ENCODE results near the gene WDTC1. TPM values are rescaled to one million over a fixed set of nuclear protein-coding genes. Genes with fewer than 3 reads are reported as not detected.
"Not testable (repeated sequence)": the region's sequence is repeated elsewhere in the genome, so short reads cannot be mapped to it uniquely, and the experiment has no call there.

The WDTC1 gene
- total RNA-seq, result 10 to 100 TPM; 30.7 to 32.9 TPM
- total RNA-seq, result 54.3 to 59.1 reads per million in 2 donors

- H3K9me3 ChIP-seq (ENCODE audit: control insufficient read depth, low read length, poor library complexity, severe bottlenecking), result no peaks in the 10 kb centered on the region
- peaks cover 28% of the 10 kb centered on the region for H3K4me1 Mint-ChIP-seq
- no peaks in the 10 kb centered on the region for H3K27me3 Mint-ChIP-seq
- peak within 1 kb of the TSS; percentile 93 for H3K27ac Mint-ChIP-seq
- ATAC-seq (peak; percentile 96), DNase-seq (peak; percentile 96 to 99 (median 98))
- H3K36me3 Mint-ChIP-seq (ENCODE audit: low read depth), result peaks cover 5% of the 10 kb centered on the region
- peak within 1 kb of the TSS; percentile 99 for H3K4me3 Mint-ChIP-seq
These were observed at the start of gene WDTC1 for GRCh38 chr1:27234049-27234882. TSS of gene WDTC1 (plus strand) at chr1:27234632. CDS start at chr1:27261055, 26,423 bp downstream.

GRCh38 chr1:27184665-27185064 lies 49.8 kb upstream of the WDTC1 start:
- H3K36me3 Mint-ChIP-seq (ENCODE audit: low read depth); H3K4me1 Mint-ChIP-seq; H3K27me3 Mint-ChIP-seq; DNase-seq; H3K9me3 ChIP-seq (ENCODE audit: control insufficient read depth, low read length, poor library complexity, severe bottlenecking); H3K4me3 Mint-ChIP-seq; ATAC-seq; H3K27ac Mint-ChIP-seq: not testable (repeated sequence)

GRCh38 chr1:27192039-27192529 lies 42.3 kb upstream of the WDTC1 start:
- no peak overlapping the region for H3K4me3 Mint-ChIP-seq
- DNase-seq, result no peak

GRCh38 chr1:27193194-27193593 lies 41.2 kb upstream of the WDTC1 start:
- peaks cover 4% of the 10 kb centered on the region for H3K4me1 Mint-ChIP-seq
- H3K27ac Mint-ChIP-seq, result no peak overlapping the region
- peaks cover 10% of the 10 kb centered on the region for H3K27me3 Mint-ChIP-seq

More at GRCh38 chr1:27192039-27192529, 42.3 kb upstream of the WDTC1 start:
- no peaks in the 10 kb centered on the region for H3K4me1 Mint-ChIP-seq
- H3K36me3 Mint-ChIP-seq (ENCODE audit: low read depth), result peaks cover 2% of the 10 kb centered on the region
- H3K9me3 ChIP-seq (ENCODE audit: control insufficient read depth, low read length, poor library complexity, severe bottlenecking), result no peaks in the 10 kb centered on the region
- no peak for ATAC-seq
- H3K27ac Mint-ChIP-seq, result no peak overlapping the region
- H3K27me3 Mint-ChIP-seq, result peaks cover 10% of the 10 kb centered on the region

GRCh38 chr1:27201295-27201694 lies 33.1 kb upstream of the WDTC1 start:
- no peak overlapping the region for H3K4me3 Mint-ChIP-seq

More at GRCh38 chr1:27193194-27193593, 41.2 kb upstream of the WDTC1 start:
- DNase-seq, result no peak
- Mint-ChIP-seq H3K36me3 (ENCODE audit: low read depth) (peaks cover 2% of the 10 kb centered on the region), H3K4me3 (no peak overlapping the region)
- ATAC-seq, result no peak
- H3K9me3 ChIP-seq (ENCODE audit: control insufficient read depth, low read length, poor library complexity, severe bottlenecking), result no peaks in the 10 kb centered on the region

GRCh38 chr1:27203946-27204345 lies 30.5 kb upstream of the WDTC1 start:
- ATAC-seq (no peak), DNase-seq (no peak)
- no peaks in the 10 kb centered on the region for H3K36me3 Mint-ChIP-seq (ENCODE audit: low read depth)
- H3K9me3 ChIP-seq (ENCODE audit: control insufficient read depth, low read length, poor library complexity, severe bottlenecking), result no peaks in the 10 kb centered on the region
- peaks cover 7% of the 10 kb centered on the region for H3K27me3 Mint-ChIP-seq
- H3K4me3 Mint-ChIP-seq, result no peak overlapping the region
- H3K4me1 Mint-ChIP-seq, result no peaks in the 10 kb centered on the region
- no peak overlapping the region for H3K27ac Mint-ChIP-seq

More at GRCh38 chr1:27201295-27201694, 33.1 kb upstream of the WDTC1 start:
- Mint-ChIP-seq H3K27ac (no peak overlapping the region), H3K27me3 (no peaks in the 10 kb centered on the region), H3K36me3 (ENCODE audit: low read depth) (no peaks in the 10 kb centered on the region), H3K4me1 (peaks cover 4% of the 10 kb centered on the region)
- H3K9me3 ChIP-seq (ENCODE audit: control insufficient read depth, low read length, poor library complexity, severe bottlenecking), result no peaks in the 10 kb centered on the region
- no peak for ATAC-seq
- no peak for DNase-seq

- not testable (repeated sequence) for H3K36me3 Mint-ChIP-seq (ENCODE audit: low read depth); H3K27me3 Mint-ChIP-seq; H3K27ac Mint-ChIP-seq; H3K9me3 ChIP-seq (ENCODE audit: control insufficient read depth, low read length, poor library complexity, severe bottlenecking); DNase-seq; H3K4me1 Mint-ChIP-seq; H3K4me3 Mint-ChIP-seq; ATAC-seq
These were observed 27.2 kb upstream of the WDTC1 start for GRCh38 chr1:27207238-27207637.

- H3K4me1 Mint-ChIP-seq; H3K4me3 Mint-ChIP-seq; ATAC-seq; H3K36me3 Mint-ChIP-seq (ENCODE audit: low read depth); H3K27me3 Mint-ChIP-seq; DNase-seq; H3K9me3 ChIP-seq (ENCODE audit: control insufficient read depth, low read length, poor library complexity, severe bottlenecking); H3K27ac Mint-ChIP-seq: not testable (repeated sequence)
These were observed 26.1 kb upstream of the WDTC1 start for GRCh38 chr1:27208143-27208850.

- no peaks in the 10 kb centered on the region for H3K4me1 Mint-ChIP-seq
- peaks cover 13% of the 10 kb centered on the region for H3K27me3 Mint-ChIP-seq
- no peaks in the 10 kb centered on the region for H3K36me3 Mint-ChIP-seq (ENCODE audit: low read depth)
- ATAC-seq (no peak), DNase-seq (no peak)
- H3K4me3 Mint-ChIP-seq, result no peak overlapping the region
- H3K9me3 ChIP-seq (ENCODE audit: control insufficient read depth, low read length, poor library complexity, severe bottlenecking), result no peaks in the 10 kb centered on the region
- H3K27ac Mint-ChIP-seq, result no peak overlapping the region
These were observed 18.0 kb upstream of the WDTC1 start for GRCh38 chr1:27216466-27216865.

GRCh38 chr1:27217401-27217800 lies 17.0 kb upstream of the WDTC1 start:
- no peak overlapping the region for H3K4me3 Mint-ChIP-seq
- H3K36me3 Mint-ChIP-seq (ENCODE audit: low read depth), result no peaks in the 10 kb centered on the region
- no peaks in the 10 kb centered on the region for H3K9me3 ChIP-seq (ENCODE audit: control insufficient read depth, low read length, poor library complexity, severe bottlenecking)
- no peaks in the 10 kb centered on the region for H3K4me1 Mint-ChIP-seq
- no peak for ATAC-seq
- no peak overlapping the region for H3K27ac Mint-ChIP-seq
- peaks cover 13% of the 10 kb centered on the region for H3K27me3 Mint-ChIP-seq
- no peak for DNase-seq

- Mint-ChIP-seq H3K27ac (no peak overlapping the region), H3K27me3 (peaks cover 13% of the 10 kb centered on the region), H3K4me1 (no peaks in the 10 kb centered on the region), H3K4me3 (no peak overlapping the region), H3K36me3 (ENCODE audit: low read depth) (peaks cover under 1% of the 10 kb centered on the region)
- ATAC-seq (no peak), DNase-seq (no peak)
- H3K9me3 ChIP-seq (ENCODE audit: control insufficient read depth, low read length, poor library complexity, severe bottlenecking), result no peaks in the 10 kb centered on the region
These were observed 15.7 kb upstream of the WDTC1 start for GRCh38 chr1:27218736-27219135.

- no peak for ATAC-seq
- peaks cover 9% of the 10 kb centered on the region for H3K27me3 Mint-ChIP-seq
- no peak overlapping the region for H3K4me3 Mint-ChIP-seq
- no peaks in the 10 kb centered on the region for H3K4me1 Mint-ChIP-seq
- H3K9me3 ChIP-seq (ENCODE audit: control insufficient read depth, low read length, poor library complexity, severe bottlenecking), result no peaks in the 10 kb centered on the region
- peaks cover 2% of the 10 kb centered on the region for H3K36me3 Mint-ChIP-seq (ENCODE audit: low read depth)
- no peak overlapping the region for H3K27ac Mint-ChIP-seq
- no peak for DNase-seq
These were observed 14.3 kb upstream of the WDTC1 start for GRCh38 chr1:27220096-27220495.

GRCh38 chr1:27220702-27221497 lies 13.5 kb upstream of the WDTC1 start:
- H3K4me3 Mint-ChIP-seq; ATAC-seq; H3K27ac Mint-ChIP-seq; H3K36me3 Mint-ChIP-seq (ENCODE audit: low read depth); DNase-seq; H3K4me1 Mint-ChIP-seq; H3K9me3 ChIP-seq (ENCODE audit: control insufficient read depth, low read length, poor library complexity, severe bottlenecking); H3K27me3 Mint-ChIP-seq: not testable (repeated sequence)
